ENCODE data around the gene DENND5B.

GRCh38 chr12:31390991-31391390 is 199.9 kb downstream of the DENND5B start:
- no peak for TF ChIP-seq JUND (IDR thresholded peaks at IDR 0.05; ENCODE audit: low read depth, low read length)
- TF ChIP-seq POLR2A (IDR thresholded peaks at IDR 0.05; ENCODE audit: low read depth, low read length) = no peak
- no peak for TF ChIP-seq E2F4 (IDR thresholded peaks at IDR 0.05; ENCODE audit: low read depth, low read length)

All from GM12878 (cell line).